GM18505 (cell line): ENCODE results near the gene CFAP53.

Source experiments
- ATAC-seq: cut with Tn5 transposase; IDR thresholded peaks from one replicate; pipeline ENCODE4 v1.9.1; 2021; ENCODE audit not compliant: unreplicated experiment
- POLR2A ChIP-seq: IDR thresholded peaks from 4 replicates; pipeline ENCODE4 v1.6.1; 2011; ENCODE audit warnings: borderline replicate concordance; ENCODE audit not compliant: insufficient read depth, insufficient read length; ENCODE audit errors: extremely low read depth

CFAP53 gene

GRCh38 chr18:50201476-50202018, 64.7 kb downstream of the CFAP53 start:
- TF ChIP-seq POLR2A: no peak
- no peak for ATAC-seq

- no peak for TF ChIP-seq POLR2A
- no peak for ATAC-seq
Observed at GRCh38 chr18:50199921-50200320, 66.4 kb downstream of the CFAP53 start.

GRCh38 chr18:50199346-50199855, 66.9 kb downstream of the CFAP53 start:
- TF ChIP-seq POLR2A: no peak
- ATAC-seq: no peak

GRCh38 chr18:50196261-50196660, 70.0 kb downstream of the CFAP53 start:
- no peak for ATAC-seq
- no peak for TF ChIP-seq POLR2A

GRCh38 chr18:50195689-50196088, 70.6 kb downstream of the CFAP53 start:
- no peak for ATAC-seq
- no peak for TF ChIP-seq POLR2A

GRCh38 chr18:50194631-50195532, 71.4 kb downstream of the CFAP53 start, which contains the start of gene MYO5B:
TSS of gene MYO5B (minus strand) at chr18:50195147. CDS start at chr18:50194793, 354 bp downstream.
- ATAC-seq: peak; percentile 79
- no peak for TF ChIP-seq POLR2A

- peak; percentile 11 for ATAC-seq
- TF ChIP-seq POLR2A: no peak
Observed at GRCh38 chr18:50193796-50194630, 72.3 kb downstream of the CFAP53 start.

- TF ChIP-seq POLR2A: no peak
- no peak for ATAC-seq
Observed at GRCh38 chr18:50192995-50193795, 73.1 kb downstream of the CFAP53 start.

GRCh38 chr18:50190926-50191325, 75.4 kb downstream of the CFAP53 start:
- no peak for ATAC-seq
- no peak for TF ChIP-seq POLR2A

- no peak for ATAC-seq
- TF ChIP-seq POLR2A: no peak
Observed at GRCh38 chr18:50190236-50190635, 76.1 kb downstream of the CFAP53 start.

GRCh38 chr18:50189160-50189559, 77.1 kb downstream of the CFAP53 start:
- no peak for TF ChIP-seq POLR2A
- no peak for ATAC-seq

- TF ChIP-seq POLR2A: no peak
- no peak for ATAC-seq
Observed at GRCh38 chr18:50188652-50189051, 77.6 kb downstream of the CFAP53 start.
